Lower lobe of right lung (tissue), 2 donors: ENCODE measurements around the gene ASTN2. TPM values are rescaled to one million over a fixed set of nuclear protein-coding genes. Genes with fewer than 3 reads are reported as not detected.

Experiments
- ATAC-seq, 2 donors: fragments of 200-7000 bp; cut with Tn5 transposase; one replicate each; pipeline ENCODE4 v1.9.1; 2020 to 2022; ENCODE audit warnings: mild to moderate bottlenecking in 2 of 2, moderate library complexity in 2 of 2
- DNase-seq: peaks from one replicate; pipeline ENCODE4 v3.0.0-alpha.2; 2020
- H3K27ac ChIP-seq: fragments of 200-600 bp; one replicate; pipeline ENCODE4 v1.8.0; 2022
- H3K27me3 ChIP-seq: fragments of 200-600 bp; one replicate; pipeline ENCODE4 v1.8.0; 2022; ENCODE audit warnings: low read depth
- H3K36me3 ChIP-seq: fragments of 200-600 bp; one replicate; pipeline ENCODE4 v1.8.0; 2022; ENCODE audit warnings: mild to moderate bottlenecking
- H3K4me1 ChIP-seq: fragments of 200-600 bp; one replicate; pipeline ENCODE4 v1.8.0; 2022
- H3K4me3 ChIP-seq: fragments of 200-600 bp; one replicate; pipeline ENCODE4 v1.8.0; 2022; ENCODE audit warnings: mild to moderate bottlenecking
- H3K9me3 ChIP-seq: fragments of 200-600 bp; one replicate; pipeline ENCODE4 v1.8.0; 2022
- intact Hi-C: fragments of 100-400 bp; cut with DNase I; formaldehyde crosslinking; loops from one replicate; pipeline ENCODE4 v1.11.0; 2022
- total RNA-seq: library from RNA; stranded (reverse); fragmentation: NEBNext Ultra II Directional; extraction: Animal tissue kit (Norgen Biotek cat#: 25700); gene quantifications from one replicate; pipeline ENCODE4 v1.2.1, GENCODE V29; 2021
- TF ChIP-seq, protein P1 (sequence below): fragments of 200-600 bp; IDR thresholded peaks from one replicate; pipeline ENCODE4 v1.8.0; 2022; ENCODE audit warnings: antibody characterized with exemption, mild to moderate bottlenecking
- donor health status: DM: no; HTN: yes; CAD: no; lungs with severe emphysema.

Gene ASTN2
- total RNA-seq, 1 donor from 2014 or later: 4.3 TPM

GRCh38 chr9:117437283-117437682, 22.4 kb upstream of the ASTN2 start:
- H3K27me3 ChIP-seq: no peaks in the 10 kb centered on the region
- TF ChIP-seq, protein P1, sequence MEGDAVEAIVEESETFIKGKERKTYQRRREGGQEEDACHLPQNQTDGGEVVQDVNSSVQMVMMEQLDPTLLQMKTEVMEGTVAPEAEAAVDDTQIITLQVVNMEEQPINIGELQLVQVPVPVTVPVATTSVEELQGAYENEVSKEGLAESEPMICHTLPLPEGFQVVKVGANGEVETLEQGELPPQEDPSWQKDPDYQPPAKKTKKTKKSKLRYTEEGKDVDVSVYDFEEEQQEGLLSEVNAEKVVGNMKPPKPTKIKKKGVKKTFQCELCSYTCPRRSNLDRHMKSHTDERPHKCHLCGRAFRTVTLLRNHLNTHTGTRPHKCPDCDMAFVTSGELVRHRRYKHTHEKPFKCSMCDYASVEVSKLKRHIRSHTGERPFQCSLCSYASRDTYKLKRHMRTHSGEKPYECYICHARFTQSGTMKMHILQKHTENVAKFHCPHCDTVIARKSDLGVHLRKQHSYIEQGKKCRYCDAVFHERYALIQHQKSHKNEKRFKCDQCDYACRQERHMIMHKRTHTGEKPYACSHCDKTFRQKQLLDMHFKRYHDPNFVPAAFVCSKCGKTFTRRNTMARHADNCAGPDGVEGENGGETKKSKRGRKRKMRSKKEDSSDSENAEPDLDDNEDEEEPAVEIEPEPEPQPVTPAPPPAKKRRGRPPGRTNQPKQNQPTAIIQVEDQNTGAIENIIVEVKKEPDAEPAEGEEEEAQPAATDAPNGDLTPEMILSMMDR: no peak
- H3K27ac ChIP-seq: no peak overlapping the region
- DNase-seq (no peak), ATAC-seq (no peak)
- intact Hi-C loops: no loop called here
- no peaks in the 10 kb centered on the region for H3K36me3 ChIP-seq
- no peaks in the 10 kb centered on the region for H3K9me3 ChIP-seq
- H3K4me1 ChIP-seq: no peaks in the 10 kb centered on the region
- H3K4me3 ChIP-seq: no peak overlapping the region

- DNase-seq: no peak
- intact Hi-C loops: no loop called here
- Histone ChIP-seq H3K27me3 (no peaks in the 10 kb centered on the region), H3K4me3 (no peak overlapping the region), H3K27ac (no peak overlapping the region), H3K9me3 (no peaks in the 10 kb centered on the region), H3K36me3 (no peaks in the 10 kb centered on the region), H3K4me1 (no peaks in the 10 kb centered on the region)
- TF ChIP-seq, protein P1: no peak
- no peak for ATAC-seq
Observed at GRCh38 chr9:117435630-117436261, 20.9 kb upstream of the ASTN2 start.

DNA sequence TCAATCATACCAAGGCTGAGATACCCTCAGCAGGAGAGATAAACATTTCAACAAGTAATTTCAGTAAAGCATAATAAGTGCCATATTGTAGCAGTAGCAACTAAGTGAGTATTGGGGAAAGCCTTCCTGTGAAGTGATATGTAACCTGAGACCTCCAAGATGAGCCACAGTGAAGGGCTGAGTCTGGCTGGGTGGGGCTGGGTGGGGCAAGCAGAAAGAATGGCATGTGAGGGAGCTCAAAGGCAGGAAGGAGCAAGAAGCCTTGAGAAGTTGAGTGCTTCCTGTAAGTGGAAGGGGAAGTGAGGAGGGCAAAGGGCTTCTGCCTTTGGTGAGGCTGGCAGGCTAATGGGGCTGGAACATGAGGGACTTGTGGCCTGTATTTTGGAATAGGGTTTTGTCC, 19.7 kb upstream of the ASTN2 start:
- TF ChIP-seq, protein P1: no peak
- H3K27me3 ChIP-seq: peaks cover 4% of the 10 kb centered on the region
- DNase-seq: no peak
- no peak overlapping the region for H3K4me3 ChIP-seq
- no peaks in the 10 kb centered on the region for H3K9me3 ChIP-seq
- no peak for ATAC-seq
- H3K4me1 ChIP-seq: no peaks in the 10 kb centered on the region
- H3K36me3 ChIP-seq: no peaks in the 10 kb centered on the region
- no peak overlapping the region for H3K27ac ChIP-seq
- intact Hi-C loops: no loop called here

DNA sequence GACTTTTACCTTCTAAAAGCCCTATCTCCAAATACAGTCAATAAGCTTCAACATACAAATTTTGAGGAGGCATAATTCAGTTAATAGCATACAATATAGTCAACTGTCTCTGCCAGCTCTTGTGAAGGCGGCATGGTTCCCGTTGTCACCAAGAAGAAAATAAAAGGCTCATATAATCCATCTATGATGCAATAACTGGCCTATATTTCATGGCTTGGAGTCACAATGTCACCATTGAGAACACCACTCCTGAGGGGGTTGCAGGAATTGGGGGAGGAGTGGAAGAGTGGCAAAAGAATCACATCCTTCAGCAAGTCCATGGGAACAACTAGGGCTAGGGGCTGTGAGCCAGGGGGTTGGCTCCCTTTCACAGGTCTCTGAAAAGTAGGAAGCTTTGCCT, 16.0 kb upstream of the ASTN2 start:
- Histone ChIP-seq H3K4me3 (no peak overlapping the region), H3K36me3 (no peaks in the 10 kb centered on the region), H3K4me1 (no peaks in the 10 kb centered on the region), H3K9me3 (no peaks in the 10 kb centered on the region), H3K27ac (no peak overlapping the region), H3K27me3 (peaks cover 4% of the 10 kb centered on the region)
- DNase-seq (no peak), ATAC-seq (no peak)
- TF ChIP-seq, protein P1: no peak
- intact Hi-C loops: no loop called here

DNA sequence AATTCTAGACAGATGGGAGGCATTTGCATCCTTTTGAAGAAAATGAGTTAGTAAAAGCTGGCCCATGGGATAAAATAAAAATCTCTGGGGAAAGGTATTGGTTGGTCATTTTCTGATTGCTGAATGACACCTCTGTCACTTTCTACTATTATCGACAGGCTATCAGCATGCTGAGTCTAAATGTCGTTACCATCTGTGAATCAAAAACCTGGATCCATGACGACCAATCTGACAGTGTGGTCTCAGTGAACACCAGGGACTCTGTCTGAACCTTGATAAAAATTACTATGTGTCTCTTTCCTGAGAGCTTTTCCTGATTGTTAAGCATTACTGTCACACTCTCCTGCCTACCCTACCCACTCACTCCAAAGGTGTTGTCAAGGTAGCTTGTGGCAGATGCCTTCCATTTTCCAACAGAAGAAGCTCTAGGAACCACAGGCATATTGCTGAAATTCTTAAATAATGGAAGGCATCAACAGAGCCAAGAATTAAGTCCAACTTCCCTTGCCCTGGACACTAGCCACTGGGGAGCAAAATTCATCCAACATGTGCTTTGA, 12.6 kb upstream of the ASTN2 start:
- no peaks in the 10 kb centered on the region for H3K9me3 ChIP-seq
- H3K27me3 ChIP-seq: peaks cover 8% of the 10 kb centered on the region
- TF ChIP-seq, protein P1: no peak
- no peak overlapping the region for H3K4me3 ChIP-seq
- DNase-seq (no peak), ATAC-seq (no peak)
- no peaks in the 10 kb centered on the region for H3K36me3 ChIP-seq
- no peaks in the 10 kb centered on the region for H3K4me1 ChIP-seq
- intact Hi-C loops: no loop called here
- H3K27ac ChIP-seq: no peak overlapping the region
